HepG2 (cell line): ENCODE results near the gene PARN. TPM values are rescaled to one million over a fixed set of nuclear protein-coding genes. Genes with fewer than 3 reads are reported as not detected.
A peak's percentile ranks its signal among the peaks of the same experiment; 100 is the strongest.

Experiments used
- AFF4 ChIP-seq: sonication (generic); formaldehyde crosslinking; IDR thresholded peaks from 2 replicates; pipeline ENCODE4 v1.4.0; 2020; ENCODE audit warnings: missing genetic modification reagents
- CEBPG ChIP-seq: IDR thresholded peaks from 2 replicates; pipeline ENCODE4 v1.6.1; 2016
- DPF2 ChIP-seq: sonication (generic); formaldehyde crosslinking; IDR thresholded peaks from 2 replicates; pipeline ENCODE4 v1.4.0; 2020; ENCODE audit warnings: mild to moderate bottlenecking, low read depth, missing genetic modification reagents, borderline replicate concordance
- ELF3 ChIP-seq: IDR thresholded peaks from 2 replicates; pipeline ENCODE4 v1.6.1; 2016; ENCODE audit warnings: missing genetic modification reagents, missing compliant biosample characterization
- HMG20B ChIP-seq: conservative IDR thresholded peaks from 2 replicates; pipeline ENCODE4 v1.6.1; 2016; ENCODE audit warnings: missing genetic modification reagents, missing compliant biosample characterization
- IKZF5 ChIP-seq: IDR thresholded peaks from 2 replicates; pipeline ENCODE4 v1.6.1; 2018; ENCODE audit warnings: missing genetic modification reagents, mild to moderate bottlenecking, missing compliant biosample characterization
- MEF2D ChIP-seq: sonication (generic); formaldehyde crosslinking; IDR thresholded peaks from 2 replicates; pipeline ENCODE4 v1.5.1; 2020; ENCODE audit warnings: mild to moderate bottlenecking, missing genetic modification reagents
- PRDM15 ChIP-seq: sonication (generic); formaldehyde crosslinking; IDR thresholded peaks from 2 replicates; pipeline ENCODE4 v1.4.0; 2020; ENCODE audit warnings: missing genetic modification reagents
- SRY ChIP-seq: sonication (generic); formaldehyde crosslinking; IDR thresholded peaks from 2 replicates; pipeline ENCODE4 v1.8.0; 2022; ENCODE audit warnings: mild to moderate bottlenecking, missing genetic modification reagents
- ZBTB33 ChIP-seq: sonication (generic); formaldehyde crosslinking; IDR thresholded peaks from 2 replicates; pipeline ENCODE4 v1.4.0; 2020; ENCODE audit warnings: missing genetic modification reagents
- ZNF205 ChIP-seq: IDR thresholded peaks from 2 replicates; pipeline ENCODE4 v1.6.1; 2018; ENCODE audit warnings: missing biosample characterization, missing genetic modification reagents
- ZNF446 ChIP-seq: sonication (generic); formaldehyde crosslinking; IDR thresholded peaks from 2 replicates; pipeline ENCODE4 v1.5.0; 2020; ENCODE audit warnings: mild to moderate bottlenecking, missing genetic modification reagents
- polyA plus RNA-seq, 8 experiments: library from polyadenylated mRNA; depleted of rRNA in 3 of 8; stranded (reverse) in 7 of 8; unstranded in 1 of 8; fragments of >200 nt; fragmentation: Illumina TruSeq in 4 of 8; extraction: Trizol in 4 of 8; gene quantifications; 2 replicates each; pipeline versions ENCODE4 v1.2.1 to v1.2.3, GENCODE V29; 2011 to 2016; ENCODE audit warnings: low read depth in 4 of 8, missing spikeins in 1 of 8, mixed read lengths in 1 of 8; ENCODE audit not compliant: insufficient read depth in 1 of 8
- total RNA-seq, 5 experiments: library from RNA; depleted of rRNA; stranded (reverse); fragments of >200 nt; fragmentation: Illumina TruSeq; extraction: Trizol; gene quantifications; 2 replicates each; pipeline ENCODE4 v1.2.3, GENCODE V29; 2016; ENCODE audit warnings: low read depth in 1 of 5
- TF ChIP-seq, protein P1 (sequence below): sonication (generic); formaldehyde crosslinking; IDR thresholded peaks from 2 replicates; pipeline ENCODE4 v1.4.0; 2020; ENCODE audit warnings: missing genetic modification reagents
- TF ChIP-seq, protein P2 (sequence below): sonication (generic); formaldehyde crosslinking; IDR thresholded peaks from 2 replicates; pipeline ENCODE4 v1.9.0; 2022; ENCODE audit warnings: missing genetic modification reagents, mild to moderate bottlenecking, borderline replicate concordance

Gene PARN
- total and polyA plus RNA-seq, 2 of the 13 experiments (the other 11 are each of a cell fraction or from before 2014, with no cell fraction given): 13.3 to 47.6 TPM

GRCh38 chr16:14559809-14560241 lies 70.2 kb downstream of the PARN start (continued):
- TF ChIP-seq ZNF446: no peak
- TF ChIP-seq IKZF5: no peak
- TF ChIP-seq, protein P1, sequence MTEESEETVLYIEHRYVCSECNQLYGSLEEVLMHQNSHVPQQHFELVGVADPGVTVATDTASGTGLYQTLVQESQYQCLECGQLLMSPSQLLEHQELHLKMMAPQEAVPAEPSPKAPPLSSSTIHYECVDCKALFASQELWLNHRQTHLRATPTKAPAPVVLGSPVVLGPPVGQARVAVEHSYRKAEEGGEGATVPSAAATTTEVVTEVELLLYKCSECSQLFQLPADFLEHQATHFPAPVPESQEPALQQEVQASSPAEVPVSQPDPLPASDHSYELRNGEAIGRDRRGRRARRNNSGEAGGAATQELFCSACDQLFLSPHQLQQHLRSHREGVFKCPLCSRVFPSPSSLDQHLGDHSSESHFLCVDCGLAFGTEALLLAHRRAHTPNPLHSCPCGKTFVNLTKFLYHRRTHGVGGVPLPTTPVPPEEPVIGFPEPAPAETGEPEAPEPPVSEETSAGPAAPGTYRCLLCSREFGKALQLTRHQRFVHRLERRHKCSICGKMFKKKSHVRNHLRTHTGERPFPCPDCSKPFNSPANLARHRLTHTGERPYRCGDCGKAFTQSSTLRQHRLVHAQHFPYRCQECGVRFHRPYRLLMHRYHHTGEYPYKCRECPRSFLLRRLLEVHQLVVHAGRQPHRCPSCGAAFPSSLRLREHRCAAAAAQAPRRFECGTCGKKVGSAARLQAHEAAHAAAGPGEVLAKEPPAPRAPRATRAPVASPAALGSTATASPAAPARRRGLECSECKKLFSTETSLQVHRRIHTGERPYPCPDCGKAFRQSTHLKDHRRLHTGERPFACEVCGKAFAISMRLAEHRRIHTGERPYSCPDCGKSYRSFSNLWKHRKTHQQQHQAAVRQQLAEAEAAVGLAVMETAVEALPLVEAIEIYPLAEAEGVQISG (CRISPR knock-in tag): peak; percentile 37; the same call in 1 of the 2 replicates
- 0 out of 2 replicates have a peak, but pooled peaks have one; percentile 18 for TF ChIP-seq MEF2D (CRISPR knock-in tag)
- TF ChIP-seq, protein P2, sequence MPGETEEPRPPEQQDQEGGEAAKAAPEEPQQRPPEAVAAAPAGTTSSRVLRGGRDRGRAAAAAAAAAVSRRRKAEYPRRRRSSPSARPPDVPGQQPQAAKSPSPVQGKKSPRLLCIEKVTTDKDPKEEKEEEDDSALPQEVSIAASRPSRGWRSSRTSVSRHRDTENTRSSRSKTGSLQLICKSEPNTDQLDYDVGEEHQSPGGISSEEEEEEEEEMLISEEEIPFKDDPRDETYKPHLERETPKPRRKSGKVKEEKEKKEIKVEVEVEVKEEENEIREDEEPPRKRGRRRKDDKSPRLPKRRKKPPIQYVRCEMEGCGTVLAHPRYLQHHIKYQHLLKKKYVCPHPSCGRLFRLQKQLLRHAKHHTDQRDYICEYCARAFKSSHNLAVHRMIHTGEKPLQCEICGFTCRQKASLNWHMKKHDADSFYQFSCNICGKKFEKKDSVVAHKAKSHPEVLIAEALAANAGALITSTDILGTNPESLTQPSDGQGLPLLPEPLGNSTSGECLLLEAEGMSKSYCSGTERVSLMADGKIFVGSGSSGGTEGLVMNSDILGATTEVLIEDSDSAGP: no peak
- no peak for TF ChIP-seq SRY (CRISPR knock-in tag)
- TF ChIP-seq PRDM15 (CRISPR knock-in tag): no peak
- TF ChIP-seq DPF2 (CRISPR knock-in tag): no peak
- no peak for TF ChIP-seq HMG20B (CRISPR knock-in tag)
- TF ChIP-seq CEBPG (CRISPR knock-in tag): peak; percentile 76
- TF ChIP-seq ELF3: peak; percentile 81
- TF ChIP-seq ZNF205 (CRISPR knock-in tag): peak; percentile 62; the same call in 1 of the 2 replicates
- no peak for TF ChIP-seq AFF4 (CRISPR knock-in tag)
- TF ChIP-seq ZBTB33 (CRISPR knock-in tag): peak; percentile 98
